H54 (cell line): ENCODE measurements around the gene AKTIP.

Experiments
- DNase-seq: peaks from one replicate; pipeline ENCODE4 v3.0.0; 2011; ENCODE audit warnings: low spot score, mixed read lengths; ENCODE audit not compliant: insufficient read length
- FAIRE-seq: peaks from 3 replicates; lab custom pipeline; 2011; peaks lifted over from hg19 to GRCh38; lab: Jason Lieb, UNC
- POLR2A ChIP-seq: IDR thresholded peaks from 2 replicates; pipeline ENCODE4 v1.6.1; 2011; ENCODE audit warnings: low read depth, mild to moderate bottlenecking, low read length

Gene AKTIP

GRCh38 chr16:53507464-53508179 lies 4.6 kb upstream of the AKTIP start:
- DNase-seq (no peak), FAIRE-seq (no peak)
- TF ChIP-seq POLR2A, result no peak

- TF ChIP-seq POLR2A, result no peak
- FAIRE-seq (no peak), DNase-seq (no peak)
These were observed 3.2 kb upstream of the AKTIP start for GRCh38 chr16:53506254-53506653.

- FAIRE-seq (no peak), DNase-seq (no peak)
- TF ChIP-seq POLR2A, result no peak
These were observed 1.7 kb upstream of the AKTIP start for GRCh38 chr16:53504665-53505064.

GRCh38 chr16:53503991-53504663 lies 1.1 kb upstream of the AKTIP start:
- TF ChIP-seq POLR2A, result no peak
- FAIRE-seq (no peak), DNase-seq (no peak)

GRCh38 chr16:53503270-53503923 lies 388 bp upstream of the AKTIP start:
- DNase-seq (peak; percentile 94), FAIRE-seq (peak; percentile 73)
- peak; percentile 89 for TF ChIP-seq POLR2A

GRCh38 chr16:53501216-53501859 lies 1.7 kb downstream of the AKTIP start:
- DNase-seq (no peak), FAIRE-seq (no peak)
- TF ChIP-seq POLR2A, result no peak

GRCh38 chr16:53498984-53499383 lies 4.0 kb downstream of the AKTIP start:
- no peak for TF ChIP-seq POLR2A
- DNase-seq (no peak), FAIRE-seq (no peak)

GRCh38 chr16:53495325-53495724 lies 7.7 kb downstream of the AKTIP start:
- no peak for TF ChIP-seq POLR2A
- DNase-seq (no peak), FAIRE-seq (no peak)

- TF ChIP-seq POLR2A, result no peak
- DNase-seq, result no peak
- FAIRE-seq, result no peak
These were observed 8.4 kb downstream of the AKTIP start for GRCh38 chr16:53494636-53495035.

- FAIRE-seq (no peak), DNase-seq (no peak)
- no peak for TF ChIP-seq POLR2A
These were observed 10.5 kb downstream of the AKTIP start for GRCh38 chr16:53492503-53492902.

- FAIRE-seq, result no peak
These were observed 13.3 kb downstream of the AKTIP start for GRCh38 chr16:53489755-53490154.

GRCh38 chr16:53486230-53486629 lies 16.8 kb downstream of the AKTIP start:
- DNase-seq, result no peak
- no peak for FAIRE-seq
- TF ChIP-seq POLR2A, result no peak

More at GRCh38 chr16:53489755-53490154, 13.3 kb downstream of the AKTIP start:
- TF ChIP-seq POLR2A, result no peak
- DNase-seq, result no peak

GRCh38 chr16:53484542-53484941 lies 18.5 kb downstream of the AKTIP start:
- FAIRE-seq (no peak), DNase-seq (no peak)
- TF ChIP-seq POLR2A, result no peak

GRCh38 chr16:53482123-53482522 lies 20.9 kb downstream of the AKTIP start:
- no peak for TF ChIP-seq POLR2A
- FAIRE-seq (no peak), DNase-seq (no peak)

- no peak for FAIRE-seq
- no peak for DNase-seq
- TF ChIP-seq POLR2A, result no peak
These were observed 22.6 kb downstream of the AKTIP start for GRCh38 chr16:53480394-53480793.
